HG03097 (cell line): ENCODE data around the gene NCL.
A peak's percentile ranks its signal among the peaks of the same experiment; 100 is the strongest.
"Not testable (repeated sequence)": the region's sequence is repeated elsewhere in the genome, so short reads cannot be mapped to it uniquely, and the experiment has no call there.

ENCODE experiments used
- ATAC-seq: cut with Tn5 transposase; IDR thresholded peaks from one replicate; pipeline ENCODE4 v1.9.1; 2021; ENCODE audit not compliant: unreplicated experiment, low FRiP score

NCL gene

GRCh38 chr2:231449503-231450054 lies 14.7 kb downstream of the NCL start:
- ATAC-seq: no peak

- ATAC-seq: no peak
These were observed 27.3 kb downstream of the NCL start for GRCh38 chr2:231436957-231437356.

GRCh38 chr2:231433990-231434389 lies 30.3 kb downstream of the NCL start:
- no peak for ATAC-seq

GRCh38 chr2:231431606-231432005 lies 32.7 kb downstream of the NCL start:
- ATAC-seq: no peak

GRCh38 chr2:231430437-231430836 lies 33.8 kb downstream of the NCL start:
- not testable (repeated sequence) for ATAC-seq

- ATAC-seq: no peak
These were observed 34.4 kb downstream of the NCL start for GRCh38 chr2:231429901-231430300.

- no peak for ATAC-seq
These were observed 35.1 kb downstream of the NCL start for GRCh38 chr2:231429152-231429551.

- no peak for ATAC-seq
These were observed 37.2 kb downstream of the NCL start for GRCh38 chr2:231427116-231427515.

GRCh38 chr2:231425811-231426703 lies 38.2 kb downstream of the NCL start:
- ATAC-seq: no peak

GRCh38 chr2:231425291-231425810 lies 38.9 kb downstream of the NCL start:
- no peak for ATAC-seq

- no peak for ATAC-seq
These were observed 41.1 kb downstream of the NCL start for GRCh38 chr2:231423176-231423575.

- no peak for ATAC-seq
These were observed 42.2 kb downstream of the NCL start for GRCh38 chr2:231422056-231422455.

GRCh38 chr2:231421051-231421580 lies 43.2 kb downstream of the NCL start:
- ATAC-seq: no peak

GRCh38 chr2:231418820-231419640 lies 45.3 kb downstream of the NCL start:
- ATAC-seq: no peak

GRCh38 chr2:231415029-231415428 lies 49.3 kb downstream of the NCL start:
- ATAC-seq: no peak

- no peak for ATAC-seq
These were observed 50.3 kb downstream of the NCL start for GRCh38 chr2:231413921-231414476.

- ATAC-seq: no peak
These were observed 50.8 kb downstream of the NCL start for GRCh38 chr2:231413456-231413855.

- no peak for ATAC-seq
These were observed 51.7 kb downstream of the NCL start for GRCh38 chr2:231412618-231412963.

- ATAC-seq: peak; percentile 93
These were observed 52.3 kb downstream of the NCL start for GRCh38 chr2:231411831-231412617.

GRCh38 chr2:231411237-231411636 lies 53.0 kb downstream of the NCL start:
- no peak for ATAC-seq
